Gastroesophageal sphincter (tissue), 4 donors: Measurements from ENCODE around the gene PCDHGA1. TPM values are rescaled to one million over a fixed set of nuclear protein-coding genes. Genes with fewer than 3 reads are reported as not detected.

Experiments used
- ATAC-seq: fragments of 150-250 bp; one replicate; pipeline ENCODE4 v1.9.1; 2016; ENCODE audit warnings: mild to moderate bottlenecking, moderate library complexity
- H3K27ac ChIP-seq, 4 donors: fragments of 200-600 bp; sonication (generic) in 3 of 4; 1 replicate in 3 of 4; 2 replicates in 1 of 4; pipeline ENCODE4 v1.5.1; 2016 to 2019
- H3K27me3 ChIP-seq: fragments of 200-600 bp; sonication (generic); one replicate; pipeline ENCODE4 v1.5.1; 2019
- H3K36me3 ChIP-seq, 2 donors: fragments of 200-600 bp; sonication (generic); one replicate each; pipeline ENCODE4 v1.5.1; 2019; ENCODE audit warnings: control low read depth in 1 of 2
- H3K4me1 ChIP-seq, 3 donors: fragments of 200-600 bp; sonication (generic); 1 replicate in 2 of 3; 2 replicates in 1 of 3; pipeline ENCODE4 v1.5.1; 2016 to 2019; ENCODE audit warnings: control low read depth in 2 of 3
- H3K4me3 ChIP-seq, 2 donors: fragments of 200-600 bp; sonication (generic); one replicate each; pipeline ENCODE4 v1.5.1; 2019; ENCODE audit warnings: mild to moderate bottlenecking in 1 of 2, moderate library complexity in 1 of 2
- H3K9me3 ChIP-seq, 3 donors: fragments of 200-600 bp; sonication (generic); one replicate each; pipeline ENCODE4 v1.5.1; 2017 to 2019; ENCODE audit warnings: control low read depth in 2 of 3
- EP300 ChIP-seq: sonication (generic); formaldehyde crosslinking; IDR thresholded peaks from one replicate; pipeline ENCODE4 v1.6.1; 2017; ENCODE audit warnings: antibody characterized with exemption, mild to moderate bottlenecking
- POLR2A ChIP-seq, 2 donors: fragments of 450-650 bp; IDR thresholded peaks; one replicate each; pipeline ENCODE4 v1.6.1; 2017; ENCODE audit warnings: antibody characterized with exemption in 2 of 2, mild to moderate bottlenecking in 2 of 2, moderate library complexity in 1 of 2
- POLR2AphosphoS5 ChIP-seq: sonication (generic); formaldehyde crosslinking; IDR thresholded peaks from one replicate; pipeline ENCODE4 v1.6.1; 2017; ENCODE audit warnings: antibody characterized with exemption
- WGBS, 2 donors: methylation state at CpG; one replicate each; pipeline ENCODE4 v1.1.5; 2018; ENCODE audit warnings: low coverage in 1 of 2; 5-methylcytosine and 5-hydroxymethylcytosine counted together
- total RNA-seq, 4 donors: library from RNA; depleted of rRNA; stranded (reverse); fragments of >200 nt; gene quantifications; one replicate each; pipeline ENCODE4 v1.1.0, GENCODE V29; 2016
- TF ChIP-seq, protein P1 (sequence below), 4 experiments: fragments of 200-600 bp in 2 of 4; fragments of 450-650 bp in 2 of 4; sonication (generic) in 1 of 4; IDR thresholded peaks; one replicate each; pipeline ENCODE4 v1.5.1; 2017 to 2019; ENCODE audit warnings: antibody characterized with exemption in 4 of 4, mild to moderate bottlenecking in 2 of 4, moderate library complexity in 2 of 4

The PCDHGA1 gene
- total RNA-seq, 4 donors from 2014 or later = 0.67 to 1.3 (median 1.1) TPM

GRCh38 chr5:141518618-141519015 is 188.3 kb downstream of the PCDHGA1 start:
- no peak for ATAC-seq
- Histone ChIP-seq H3K27ac (peak overlapping the region in 1 of 4 donors; percentile 13), H3K4me3 (no peak overlapping the region), H3K4me1 (peaks cover 2 to 83% (median 33%) of the 10 kb centered on the region in 3 donors), H3K27me3 (no peaks in the 10 kb centered on the region), H3K9me3 (no peaks in the 10 kb centered on the region), H3K36me3 (peaks cover 0 to 33% of the 10 kb centered on the region in 2 donors)
- TF ChIP-seq, protein P1, sequence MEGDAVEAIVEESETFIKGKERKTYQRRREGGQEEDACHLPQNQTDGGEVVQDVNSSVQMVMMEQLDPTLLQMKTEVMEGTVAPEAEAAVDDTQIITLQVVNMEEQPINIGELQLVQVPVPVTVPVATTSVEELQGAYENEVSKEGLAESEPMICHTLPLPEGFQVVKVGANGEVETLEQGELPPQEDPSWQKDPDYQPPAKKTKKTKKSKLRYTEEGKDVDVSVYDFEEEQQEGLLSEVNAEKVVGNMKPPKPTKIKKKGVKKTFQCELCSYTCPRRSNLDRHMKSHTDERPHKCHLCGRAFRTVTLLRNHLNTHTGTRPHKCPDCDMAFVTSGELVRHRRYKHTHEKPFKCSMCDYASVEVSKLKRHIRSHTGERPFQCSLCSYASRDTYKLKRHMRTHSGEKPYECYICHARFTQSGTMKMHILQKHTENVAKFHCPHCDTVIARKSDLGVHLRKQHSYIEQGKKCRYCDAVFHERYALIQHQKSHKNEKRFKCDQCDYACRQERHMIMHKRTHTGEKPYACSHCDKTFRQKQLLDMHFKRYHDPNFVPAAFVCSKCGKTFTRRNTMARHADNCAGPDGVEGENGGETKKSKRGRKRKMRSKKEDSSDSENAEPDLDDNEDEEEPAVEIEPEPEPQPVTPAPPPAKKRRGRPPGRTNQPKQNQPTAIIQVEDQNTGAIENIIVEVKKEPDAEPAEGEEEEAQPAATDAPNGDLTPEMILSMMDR (IDR thresholded peaks at IDR 0.05) = no peak
- TF ChIP-seq POLR2A (IDR thresholded peaks at IDR 0.05) (no peak), EP300 (no peak), POLR2AphosphoS5 (no peak)
- 100% methylated on average over 1 of the region's 1 CpG for WGBS, 2 donors

- no peak for ATAC-seq
- WGBS, 2 donors = 59 to 61% methylated on average over 3 of the region's 3 CpGs
- peaks cover 2 to 82% (median 30%) of the 10 kb centered on the region in 3 donors for H3K4me1 ChIP-seq
- H3K27ac ChIP-seq = peak overlapping the region in 3 of 4 donors; percentile 36 to 73 (median 59)
- no peaks in the 10 kb centered on the region for H3K27me3 ChIP-seq
- H3K36me3 ChIP-seq = peaks cover 0 to 38% of the 10 kb centered on the region in 2 donors
- H3K9me3 ChIP-seq = no peaks in the 10 kb centered on the region
- TF ChIP-seq EP300 (no peak), POLR2AphosphoS5 (no peak), POLR2A (IDR thresholded peaks at IDR 0.05) (no peak)
- TF ChIP-seq, protein P1 (IDR thresholded peaks at IDR 0.05) = no peak
- no peak overlapping the region for H3K4me3 ChIP-seq
Measured at GRCh38 chr5:141519605-141520565, 189.6 kb downstream of the PCDHGA1 start.

DNA sequence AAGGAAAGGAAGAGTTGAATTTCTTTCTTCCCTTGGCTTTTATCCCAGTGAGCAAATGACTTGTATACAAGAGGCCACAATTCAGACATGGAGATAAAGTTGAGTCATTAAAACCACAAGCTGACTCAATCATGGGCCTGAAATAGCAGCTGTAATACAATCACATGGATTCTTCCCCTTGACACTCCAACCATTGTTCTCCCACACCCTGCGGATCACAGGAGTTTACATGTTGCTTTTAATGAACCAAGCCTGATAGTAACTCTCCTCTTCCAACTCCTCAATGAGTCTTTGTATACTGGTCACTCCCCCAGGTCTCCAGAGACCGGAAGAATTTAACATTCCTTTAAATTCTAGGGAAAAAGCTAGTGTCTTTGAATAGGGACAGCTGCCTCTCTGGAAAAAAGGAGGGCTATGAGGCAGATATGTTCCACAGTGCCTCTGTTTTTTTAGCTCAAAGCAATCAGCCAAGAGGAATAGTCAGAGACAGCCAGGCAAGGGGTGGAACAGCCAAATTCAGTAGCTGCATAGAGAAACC is 191.0 kb downstream of the PCDHGA1 start:
- TF ChIP-seq POLR2AphosphoS5 (peak; percentile 43), POLR2A (IDR thresholded peaks at IDR 0.05) (no peak)
- peaks cover 0 to 43% of the 10 kb centered on the region in 2 donors for H3K36me3 ChIP-seq

GRCh38 chr5:141522301-141522700 is 192.0 kb downstream of the PCDHGA1 start:
- 44% methylated on average over 2 of the region's 2 CpGs; no CpG with 5 or more reads in 1 of the 2 donors for WGBS, 2 donors
- peak overlapping the region in 3 of 4 donors; percentile 59 to 76 (median 69) for H3K27ac ChIP-seq

More for the DNA sequence above, 191.0 kb downstream of the PCDHGA1 start:
- peaks cover 0 to 78% (median 27%) of the 10 kb centered on the region in 3 donors for H3K4me1 ChIP-seq
- ATAC-seq = peak; percentile 54
- H3K27ac ChIP-seq = peak overlapping the region; percentile 37 to 73 (median 64)
- 9 to 26% methylated on average over 2 of the region's 2 CpGs for WGBS, 2 donors
- no peaks in the 10 kb centered on the region for H3K9me3 ChIP-seq
- no peak overlapping the region for H3K4me3 ChIP-seq
- no peaks in the 10 kb centered on the region for H3K27me3 ChIP-seq

DNA sequence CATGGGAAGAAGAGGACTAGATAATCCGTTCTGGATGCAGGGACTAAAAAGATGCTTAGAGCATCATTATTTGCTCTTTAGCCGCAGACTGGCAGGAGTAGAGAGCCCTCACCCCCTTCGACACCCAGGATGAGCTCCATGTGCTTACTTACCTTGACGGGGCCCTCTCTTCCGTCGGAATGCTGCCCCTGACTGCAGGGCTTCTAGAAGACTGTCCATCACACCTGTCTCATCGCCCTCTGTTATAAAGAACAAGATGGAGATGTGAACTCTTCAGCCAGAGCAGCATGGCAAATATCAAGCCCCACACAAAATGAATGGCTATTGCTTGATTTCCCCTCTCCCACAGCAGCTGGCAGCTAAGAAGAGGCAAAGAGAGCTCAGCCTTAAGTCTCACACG is 193.7 kb downstream of the PCDHGA1 start:
- Histone ChIP-seq H3K9me3 (no peaks in the 10 kb centered on the region), H3K4me3 (no peak overlapping the region), H3K36me3 (peaks cover 0 to 50% of the 10 kb centered on the region in 2 donors), H3K4me1 (peaks cover 0 to 86% (median 27%) of the 10 kb centered on the region in 3 donors), H3K27me3 (no peaks in the 10 kb centered on the region), H3K27ac (peak overlapping the region in 3 of 4 donors; percentile 63 to 76 (median 68))
- TF ChIP-seq POLR2A (IDR thresholded peaks at IDR 0.05) (no peak), EP300 (no peak), POLR2AphosphoS5 (no peak)
- TF ChIP-seq, protein P1 (IDR thresholded peaks at IDR 0.05) = no peak
- 73 to 75% methylated on average over 8 of the region's 8 CpGs for WGBS, 2 donors
- ATAC-seq = no peak

More at GRCh38 chr5:141522301-141522700, 192.0 kb downstream of the PCDHGA1 start:
- Histone ChIP-seq H3K4me3 (no peak overlapping the region), H3K4me1 (peaks cover 0 to 77% (median 24%) of the 10 kb centered on the region in 3 donors), H3K27me3 (no peaks in the 10 kb centered on the region), H3K9me3 (no peaks in the 10 kb centered on the region), H3K36me3 (peaks cover 0 to 43% of the 10 kb centered on the region in 2 donors)
- ATAC-seq = no peak
- TF ChIP-seq EP300 (no peak), POLR2AphosphoS5 (no peak), POLR2A (IDR thresholded peaks at IDR 0.05) (no peak)
- TF ChIP-seq, protein P1 (IDR thresholded peaks at IDR 0.05) = no peak
